Effector CD8-positive, alpha-beta T cell (primary cell): ENCODE results near the gene TBC1D22B.
"Not testable (repeated sequence)": the region's sequence is repeated elsewhere in the genome, so short reads cannot be mapped to it uniquely, and the experiment has no call there.

Source experiments
- DNase-seq: peaks from one replicate; lab custom pipeline; 2025; lab: John Stamatoyannopoulos, UW

TBC1D22B gene

GRCh38 chr6:37321516-37322415, 64.2 kb downstream of the TBC1D22B start:
- no peak for DNase-seq

DNA sequence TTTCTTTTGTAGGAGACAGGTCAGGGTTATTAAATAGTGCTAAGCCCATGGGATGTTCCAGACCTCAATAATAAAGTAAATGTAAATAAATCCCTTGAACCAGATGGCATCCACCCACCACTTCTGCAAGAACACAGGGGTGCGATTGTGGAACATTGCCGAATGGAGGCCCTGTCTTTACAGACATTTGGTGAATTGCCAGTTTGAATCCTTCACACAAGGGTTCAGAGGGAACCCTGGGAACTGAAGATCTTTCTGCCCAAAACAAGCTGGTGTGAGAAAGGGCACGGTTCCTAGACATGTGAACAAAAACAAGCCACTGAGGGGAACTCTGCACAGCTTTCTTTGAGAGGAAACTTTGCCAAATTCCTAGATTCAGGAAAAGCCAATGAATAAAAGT, 66.0 kb downstream of the TBC1D22B start:
- DNase-seq, result no peak

DNA sequence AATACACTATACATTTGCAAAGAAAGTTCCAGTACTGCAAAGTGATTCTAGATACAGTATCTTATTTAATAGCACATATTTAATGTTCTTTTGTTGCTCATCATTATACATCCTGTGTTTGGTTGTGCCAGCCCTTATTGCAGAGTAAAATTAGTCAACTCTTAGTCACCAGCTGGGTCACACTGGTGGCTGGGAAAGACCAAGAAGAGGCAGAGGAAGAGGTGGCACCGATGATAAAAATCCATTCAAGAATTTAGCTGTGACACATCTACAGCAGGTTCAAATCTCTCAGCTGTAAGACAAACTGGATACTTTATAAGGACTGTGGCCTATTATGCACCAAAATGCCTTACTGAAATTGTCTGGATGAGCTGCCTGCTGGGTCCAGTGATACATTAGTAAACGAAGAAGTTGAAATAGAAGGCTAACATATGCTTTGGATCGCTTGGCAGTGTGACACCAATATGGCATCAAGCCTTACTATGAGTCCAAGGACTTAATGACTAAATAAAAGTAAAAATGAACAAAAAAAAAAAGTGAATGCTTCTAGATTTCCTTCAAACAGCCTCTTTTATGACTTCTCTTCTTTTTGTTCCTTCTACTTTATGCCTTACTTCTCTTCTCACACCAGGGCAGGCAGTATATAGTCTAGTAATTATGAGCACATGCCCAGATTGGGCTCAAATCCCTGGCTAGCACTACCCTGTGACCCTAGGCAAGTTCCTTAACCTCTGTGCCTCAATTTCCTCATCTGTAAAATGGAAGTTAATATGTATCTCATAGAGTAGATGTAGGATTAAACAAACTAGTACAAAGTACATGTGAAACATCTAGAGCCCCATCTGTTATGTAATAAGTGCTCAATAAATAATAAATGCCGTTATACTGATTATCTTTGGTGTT, 66.8 kb downstream of the TBC1D22B start:
- no peak for DNase-seq

GRCh38 chr6:37330345-37330744, 72.8 kb downstream of the TBC1D22B start:
- DNase-seq, result not testable (repeated sequence)

DNA sequence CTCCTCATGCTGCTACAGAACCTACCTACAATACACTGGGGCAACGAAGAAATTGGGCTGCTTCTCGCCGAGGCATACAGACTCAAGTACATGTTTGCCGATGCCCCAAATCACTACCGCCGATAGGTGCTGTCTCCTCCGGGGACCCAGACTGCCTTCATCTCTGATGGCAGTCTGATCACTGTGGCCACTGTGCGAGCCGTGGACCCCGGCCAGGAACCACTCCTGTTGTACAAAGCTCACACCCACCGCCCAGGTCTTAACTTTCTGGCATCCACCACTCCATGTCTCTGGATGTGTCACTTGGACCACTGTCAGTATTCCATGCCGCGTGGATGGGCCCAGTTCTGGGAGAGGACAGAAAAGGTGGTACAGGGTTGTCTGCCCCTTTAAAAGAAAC, 73.5 kb downstream of the TBC1D22B start:
- DNase-seq, result no peak

DNA sequence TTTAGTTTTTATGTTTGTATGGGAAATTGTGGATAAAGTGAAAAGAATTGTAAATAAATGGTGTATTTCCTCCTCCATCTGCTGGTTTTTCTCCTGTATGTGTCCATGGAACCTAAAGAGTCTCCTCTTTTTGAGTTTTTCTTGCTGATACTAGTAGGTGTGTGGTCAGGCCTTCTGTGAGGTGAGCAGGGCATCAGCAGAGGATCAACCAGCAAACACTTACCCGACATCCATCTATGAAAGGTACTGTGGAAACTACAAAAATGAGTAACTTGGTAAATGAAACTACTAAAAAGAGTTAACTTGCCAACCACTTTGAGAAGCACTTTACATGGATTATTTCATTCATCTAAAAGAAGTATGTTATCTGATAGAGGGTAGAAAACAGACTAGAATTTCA, 75.3 kb downstream of the TBC1D22B start:
- no peak for DNase-seq

DNA sequence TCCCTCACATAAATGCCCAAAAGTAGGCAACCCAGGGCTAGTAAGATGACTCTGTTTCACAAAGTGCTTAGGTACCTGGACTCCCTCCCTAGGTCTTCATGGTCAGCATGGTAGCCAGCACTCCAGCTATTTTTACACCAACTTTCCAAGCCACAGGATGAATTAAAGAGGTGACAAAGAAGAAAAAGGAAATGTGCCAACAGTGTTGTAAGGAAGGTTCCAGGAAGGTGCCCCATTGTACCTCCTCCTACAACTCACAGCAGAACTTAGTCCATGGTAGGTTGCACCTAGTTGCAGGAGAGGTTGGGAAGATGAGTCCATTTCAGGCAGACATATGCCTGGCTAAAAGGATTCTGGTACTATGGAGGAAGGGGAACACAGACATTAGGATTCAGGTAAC, 76.5 kb downstream of the TBC1D22B start:
- DNase-seq, result no peak

DNA sequence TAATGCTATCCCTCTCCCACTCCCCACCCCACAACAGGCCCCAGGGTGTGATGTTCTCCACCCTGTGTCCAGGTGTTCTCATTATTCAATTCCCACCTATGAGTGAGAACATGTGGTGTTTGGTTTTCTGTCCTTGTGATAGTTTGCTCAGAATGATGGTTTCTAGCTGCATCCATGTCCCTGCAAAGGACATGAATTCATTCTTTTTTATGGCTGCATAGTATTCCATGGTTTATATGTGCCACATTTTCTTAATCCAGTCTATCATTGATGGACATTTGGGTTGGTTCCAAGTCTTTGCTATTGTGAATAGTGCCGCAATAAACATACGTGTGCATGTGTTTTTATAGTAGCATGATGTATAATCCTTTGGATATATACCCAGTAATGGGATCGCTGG, 80.7 kb downstream of the TBC1D22B start:
- not testable (repeated sequence) for DNase-seq

DNA sequence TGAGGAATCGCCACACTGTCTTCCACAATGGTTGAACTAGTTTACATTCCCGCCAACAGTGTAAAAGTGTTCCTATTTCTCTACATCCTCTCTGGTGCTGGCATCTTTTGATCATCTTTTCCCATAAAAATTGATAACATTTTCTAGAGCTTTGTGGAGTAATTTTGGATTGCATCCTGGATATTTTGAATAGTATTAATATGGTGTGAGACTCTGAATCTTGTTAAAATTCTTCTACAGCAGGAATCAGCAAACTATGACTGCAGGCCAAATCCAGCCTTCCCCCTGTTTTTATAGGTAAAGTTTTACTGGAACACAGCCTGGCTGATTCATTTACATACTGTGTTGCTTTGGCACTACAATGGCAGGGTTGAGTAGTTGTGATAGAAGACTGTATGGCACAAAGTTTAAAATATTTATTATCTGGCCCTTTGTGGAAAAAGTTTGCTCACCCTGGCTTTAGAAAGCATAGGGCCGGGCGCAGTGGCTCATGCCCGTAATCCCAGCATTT, 81.2 kb downstream of the TBC1D22B start:
- DNase-seq, result no peak

- no peak for DNase-seq
Measured at GRCh38 chr6:37339741-37340638, 82.4 kb downstream of the TBC1D22B start.

- DNase-seq, result no peak
Measured at GRCh38 chr6:37340639-37340943, 83.0 kb downstream of the TBC1D22B start.

- DNase-seq, result no peak
Measured at GRCh38 chr6:37343248-37343647, 85.7 kb downstream of the TBC1D22B start.

GRCh38 chr6:37344308-37344707, 86.7 kb downstream of the TBC1D22B start:
- no peak for DNase-seq

GRCh38 chr6:37345804-37346203, 88.2 kb downstream of the TBC1D22B start:
- not testable (repeated sequence) for DNase-seq

DNA sequence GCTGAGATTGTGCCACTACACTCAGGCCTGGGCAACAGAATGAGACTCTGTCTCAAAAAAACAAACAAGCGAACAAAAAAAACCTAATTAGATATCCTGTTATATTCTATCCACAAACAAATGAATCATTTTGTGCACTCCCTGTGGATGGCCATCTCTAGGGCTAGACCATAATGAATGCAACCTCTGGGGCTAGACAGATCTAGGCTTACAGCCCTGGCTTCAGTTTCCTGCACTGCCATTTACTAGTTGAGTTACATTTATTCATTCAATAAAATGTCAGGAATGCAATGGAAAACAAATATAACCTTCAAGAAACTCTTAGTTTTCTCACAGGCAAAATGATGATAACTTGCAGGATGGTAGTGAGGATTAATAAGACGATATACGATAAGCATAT, 89.6 kb downstream of the TBC1D22B start:
- no peak for DNase-seq

DNA sequence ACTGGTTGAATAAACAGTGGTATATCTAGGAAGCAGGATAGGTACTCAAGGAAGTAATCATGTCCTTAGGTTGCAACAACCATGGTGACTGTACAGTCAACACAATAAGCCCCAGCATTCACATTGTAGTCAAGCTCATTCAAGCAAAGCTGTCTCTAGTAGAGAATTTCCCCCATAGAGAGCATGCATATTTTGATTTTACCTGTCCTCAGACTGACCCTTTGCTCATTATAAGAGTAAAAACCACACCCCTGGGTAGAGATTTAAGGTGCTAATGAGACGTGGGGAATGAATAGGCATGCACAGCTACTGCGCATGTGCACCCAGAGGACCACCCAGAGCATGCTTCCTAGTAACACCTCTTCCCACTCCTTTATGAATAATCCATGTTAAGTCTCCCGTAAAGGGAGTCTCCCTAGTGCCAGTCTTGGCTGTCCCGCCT, 90.1 kb downstream of the TBC1D22B start:
- no peak for DNase-seq

DNA sequence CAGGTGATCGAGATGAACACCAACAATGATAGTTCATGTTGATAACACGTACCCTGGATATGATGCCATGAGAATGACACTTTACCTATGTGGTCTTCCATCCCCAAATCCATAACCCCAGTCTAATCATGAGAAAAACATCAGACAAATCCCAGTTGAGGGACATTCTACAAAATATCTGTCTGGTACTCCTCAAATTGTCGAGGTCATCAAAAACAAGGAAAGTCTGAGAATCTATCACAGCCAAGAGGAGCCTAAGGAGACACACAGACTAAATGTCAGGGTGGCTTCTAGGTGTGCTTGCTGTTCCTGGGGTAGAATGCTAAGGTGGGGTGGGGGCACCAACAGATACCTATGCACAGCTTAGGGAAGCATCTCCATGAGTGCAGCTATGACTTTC, 93.5 kb downstream of the TBC1D22B start:
- DNase-seq, result no peak

- no peak for DNase-seq
Measured at GRCh38 chr6:37352384-37352783, 94.8 kb downstream of the TBC1D22B start.

DNA sequence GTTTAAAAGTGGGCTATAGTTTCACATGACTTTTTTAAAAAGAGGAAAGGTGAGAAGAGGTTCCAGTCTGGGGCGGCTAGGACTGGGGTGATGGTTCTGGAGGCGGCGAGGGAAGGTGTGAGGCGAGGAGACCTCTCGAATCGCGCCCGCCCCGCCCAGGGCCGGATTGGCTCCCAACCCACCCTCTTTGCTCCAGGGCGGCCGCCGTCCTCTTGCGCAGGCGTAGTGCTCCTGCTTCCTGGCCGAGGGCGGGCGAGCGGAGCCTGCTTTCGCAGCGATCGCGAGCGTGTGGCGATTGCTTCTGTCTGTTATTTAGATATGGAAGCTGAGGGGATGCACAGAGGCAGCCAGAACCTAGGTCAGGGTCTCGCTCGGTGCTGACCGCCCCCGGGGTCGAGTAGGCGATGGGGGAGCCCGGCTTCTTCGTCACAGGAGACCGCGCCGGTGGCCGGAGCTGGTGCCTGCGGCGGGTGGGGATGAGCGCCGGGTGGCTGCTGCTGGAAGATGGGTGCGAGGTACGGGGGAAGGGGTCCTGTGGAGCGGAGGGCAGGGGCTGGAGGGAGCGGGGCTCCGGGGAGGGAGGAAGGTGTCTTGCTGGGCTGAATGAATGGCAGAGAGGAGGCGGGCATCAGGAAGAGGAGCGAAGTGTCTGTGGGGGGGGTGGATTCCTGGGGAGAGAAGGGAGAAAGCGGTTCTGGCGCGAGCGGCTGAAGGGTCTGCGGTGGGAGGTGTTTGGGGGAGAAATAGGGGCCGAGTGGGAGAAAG, 96.4 kb downstream of the TBC1D22B start, which contains the start of gene RNF8:
TSS of gene RNF8 (plus strand) at position 223 of the 765 bp plus-strand sequence. CDS start at position 405, 182 bp downstream.
- peak; percentile 81 for DNase-seq

GRCh38 chr6:37354526-37355384, 97.2 kb downstream of the TBC1D22B start:
- no peak for DNase-seq
